Activated naive CD8-positive, alpha-beta T cell treated with anti-CD3 and anti-CD28 coated beads, Interleukin-2, amount 10 ng/mL, durations not matched to agents 7 days and 5 days (primary cell): ENCODE measurements around the gene NEK3. TPM values are rescaled to one million over a fixed set of nuclear protein-coding genes. Genes with fewer than 3 reads are reported as not detected.
"Not testable (repeated sequence)": the region's sequence is repeated elsewhere in the genome, so short reads cannot be mapped to it uniquely, and the experiment has no call there.

Source experiments
- ATAC-seq: fragments of 150-1000 bp; cut with Tn5 transposase; one replicate; pipeline ENCODE4 v1.10.0; 2021; ENCODE audit warnings: low read depth, moderate library complexity
- POLR2A ChIA-PET: fragments of 350-600 bp; sonication (Branson Sonifier 250); formaldehyde crosslinking; loops from one replicate; lab custom pipeline; 2021; ENCODE audit warnings: antibody characterized with exemption; lab: Charles Lee
- DNase-seq: peaks from one replicate; pipeline ENCODE4 v3.0.0; 2021
- H3K27ac Mint-ChIP-seq: one replicate; pipeline ENCODE4 v1.8.0; 2022; ENCODE audit warnings: mild to moderate bottlenecking, mixed read lengths
- H3K27me3 Mint-ChIP-seq: one replicate; pipeline ENCODE4 v1.8.0; 2022; ENCODE audit warnings: mild to moderate bottlenecking, moderate library complexity, mixed read lengths
- H3K36me3 Mint-ChIP-seq: one replicate; pipeline ENCODE4 v1.8.0; 2021; ENCODE audit warnings: mild to moderate bottlenecking, mixed read lengths
- H3K4me1 Mint-ChIP-seq: one replicate; pipeline ENCODE4 v1.8.0; 2021; ENCODE audit warnings: mixed read lengths
- H3K4me3 Mint-ChIP-seq: one replicate; pipeline ENCODE4 v1.8.0; 2022; ENCODE audit warnings: mild to moderate bottlenecking, moderate library complexity, mixed read lengths
- H3K9me3 Mint-ChIP-seq: one replicate; pipeline ENCODE4 v1.8.0; 2021; ENCODE audit warnings: mixed read lengths
- total RNA-seq, 2 experiments: library from RNA; stranded (reverse); gene quantifications; one replicate each; pipeline ENCODE4 v1.2.3, GENCODE V29; 2021

Gene NEK3
- total RNA-seq, 2 experiments from 2014 or later, result 2.1 TPM

DNA sequence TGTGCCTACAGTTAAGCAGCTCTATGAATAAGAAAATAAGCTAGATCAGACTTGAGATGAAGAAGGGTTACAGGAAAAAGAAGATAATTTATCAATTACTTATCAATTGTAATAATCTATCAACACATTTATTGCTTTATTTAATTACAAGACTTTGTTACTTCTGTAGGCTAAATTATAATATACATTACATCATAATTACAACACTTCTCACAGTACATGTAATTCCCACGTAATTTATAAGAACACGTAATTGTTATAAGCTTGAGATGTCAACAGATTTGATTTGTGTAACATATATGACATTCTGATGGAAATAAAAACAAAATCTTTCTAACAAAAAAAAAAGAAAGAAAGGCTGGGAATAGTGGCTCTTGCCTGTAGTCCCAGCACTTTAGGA, 67.3 kb downstream of the NEK3 start:
- POLR2A ChIA-PET, result no interaction called here
- H3K4me3 Mint-ChIP-seq, result no peak overlapping the region
- no peak overlapping the region for H3K27ac Mint-ChIP-seq
- DNase-seq, result no peak
- peaks cover 7% of the 10 kb centered on the region for H3K27me3 Mint-ChIP-seq
- no peaks in the 10 kb centered on the region for H3K9me3 Mint-ChIP-seq
- H3K4me1 Mint-ChIP-seq, result no peaks in the 10 kb centered on the region
- H3K36me3 Mint-ChIP-seq, result no peaks in the 10 kb centered on the region
- ATAC-seq, result no peak

GRCh38 chr13:52091473-52091872, 67.9 kb downstream of the NEK3 start:
- Mint-ChIP-seq H3K27ac (no peak overlapping the region), H3K4me3 (no peak overlapping the region), H3K36me3 (no peaks in the 10 kb centered on the region), H3K9me3 (no peaks in the 10 kb centered on the region), H3K27me3 (peaks cover 7% of the 10 kb centered on the region), H3K4me1 (no peaks in the 10 kb centered on the region)
- no peak for DNase-seq
- POLR2A ChIA-PET, result no interaction called here
- no peak for ATAC-seq

DNA sequence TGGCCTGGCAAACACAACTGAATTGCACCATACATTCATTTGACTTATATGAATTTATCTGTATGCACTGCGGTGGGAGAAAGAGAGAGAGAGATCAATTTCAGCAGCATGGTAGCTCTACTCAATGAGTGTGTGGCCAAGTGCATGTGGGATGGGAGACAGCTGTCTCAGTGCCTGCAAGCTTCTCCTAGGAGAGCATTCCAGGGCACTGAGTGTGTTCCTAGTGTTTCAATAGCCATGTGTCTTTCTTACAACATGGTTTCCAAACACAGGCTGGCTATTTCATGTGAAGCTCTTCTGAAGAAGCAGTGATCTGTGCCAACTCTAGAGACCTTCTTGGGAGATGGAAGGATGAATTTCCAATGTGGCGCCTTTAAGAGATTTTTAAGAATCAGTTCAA, 74.0 kb downstream of the NEK3 start:
- Mint-ChIP-seq H3K9me3 (no peaks in the 10 kb centered on the region), H3K27me3 (peaks cover 3% of the 10 kb centered on the region), H3K36me3 (no peaks in the 10 kb centered on the region), H3K4me3 (no peak overlapping the region), H3K27ac (no peak overlapping the region), H3K4me1 (no peaks in the 10 kb centered on the region)
- POLR2A ChIA-PET, result no interaction called here
- DNase-seq (no peak), ATAC-seq (no peak)

DNA sequence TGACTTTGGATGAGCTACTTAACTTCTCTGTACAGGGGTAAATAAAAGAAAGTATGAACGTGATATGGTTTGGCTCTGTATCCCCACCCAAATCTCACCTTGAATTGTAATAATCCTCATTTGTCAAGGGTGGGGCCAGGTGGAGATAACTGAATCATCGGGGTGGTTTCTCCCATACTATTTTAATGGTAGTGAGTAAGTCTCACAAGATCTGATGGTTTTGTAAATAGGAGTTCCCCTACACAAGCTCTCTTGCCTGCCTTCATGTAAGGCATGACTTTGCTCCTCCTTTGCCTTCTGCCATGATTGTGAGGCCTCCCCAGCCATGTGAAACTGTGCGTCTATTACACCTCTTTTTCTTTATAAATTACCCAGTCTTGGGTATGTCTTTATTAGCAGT, 74.4 kb downstream of the NEK3 start:
- H3K27me3 Mint-ChIP-seq, DNase-seq, H3K4me1 Mint-ChIP-seq, ATAC-seq, H3K4me3 Mint-ChIP-seq, H3K27ac Mint-ChIP-seq, POLR2A ChIA-PET, H3K36me3 Mint-ChIP-seq, H3K9me3 Mint-ChIP-seq: not testable (repeated sequence)

Other genes starting within 250 kb of the NEK3 start
- gene ATP7B, start 148.1 kb downstream of the NEK3 start, total RNA-seq, result under 1 TPM; 0.51 to 0.64 TPM
- 10 to 100 TPM; 30.0 to 30.5 TPM for gene ALG11, start 147.2 kb downstream of the NEK3 start, total RNA-seq
- gene UTP14C, start 134.9 kb downstream of the NEK3 start, total RNA-seq, result 10 to 100 TPM; 10.7 to 12.4 TPM
- gene NEK5, start 30.5 kb downstream of the NEK3 start, total RNA-seq, result not detected
- under 1 TPM; 0.47 to 0.54 TPM for gene THSD1, start 246.6 kb upstream of the NEK3 start, total RNA-seq